OCI-LY7 (cell line): Measurements from ENCODE around the gene TRIM5. TPM values are rescaled to one million over a fixed set of nuclear protein-coding genes. Genes with fewer than 3 reads are reported as not detected.

Experiments
- total RNA-seq, 2 experiments: library from RNA; depleted of rRNA in 1 of 2; stranded (reverse); fragments of >200 nt in 1 of 2; shearing (Covaris generic) in 1 of 2; gene quantifications; 2 replicates each; pipeline ENCODE4 v1.2.3, GENCODE V29; 2014 to 2022

The TRIM5 gene
- total RNA-seq, 2 experiments from 2014 or later: 19.6 to 22.5 TPM

Other genes with a start within 250 kb of the TRIM5 start
- gene OR51I1, start 243.6 kb downstream of the TRIM5 start, total RNA-seq (2014; rRNA removed; shearing (Covaris generic)): not detected in 2 replicates
- not detected in 2 replicates for gene OR51I1, start 243.6 kb downstream of the TRIM5 start, total RNA-seq (2022)
- not detected in 2 replicates for gene OR51I2, start 235.8 kb downstream of the TRIM5 start, total RNA-seq (2014; rRNA removed; shearing (Covaris generic))
- gene OR51I2, start 235.8 kb downstream of the TRIM5 start, total RNA-seq (2022): not detected in 2 replicates
- gene OR52D1, start 196.4 kb downstream of the TRIM5 start, total RNA-seq (2014; rRNA removed; shearing (Covaris generic)): not detected in 2 replicates
- not detected in 2 replicates for gene OR52D1, start 196.4 kb downstream of the TRIM5 start, total RNA-seq (2022)
- gene UBQLN3, start 175.1 kb downstream of the TRIM5 start, total RNA-seq (2014; rRNA removed; shearing (Covaris generic)): not detected in 2 replicates
- not detected in 2 replicates for gene UBQLN3, start 175.1 kb downstream of the TRIM5 start, total RNA-seq (2022)
- 0.05 TPM in 1 of 2 replicates, not detected in the other for gene UBQLNL, start 168.4 kb downstream of the TRIM5 start, total RNA-seq (2014; rRNA removed; shearing (Covaris generic))
- gene UBQLNL, start 168.4 kb downstream of the TRIM5 start, total RNA-seq (2022): 0.13 and 0.15 TPM in 2 replicates
- 0.60 TPM in 1 of 2 replicates, not detected in the other for gene OR52H1, start 136.5 kb downstream of the TRIM5 start, total RNA-seq (2014; rRNA removed; shearing (Covaris generic))
- gene OR52H1, start 136.5 kb downstream of the TRIM5 start, total RNA-seq (2022): not detected in 2 replicates
- not detected in 2 replicates for gene OR52B6, start 104.2 kb downstream of the TRIM5 start, total RNA-seq (2014; rRNA removed; shearing (Covaris generic))
- not detected in 2 replicates for gene OR52B6, start 104.2 kb downstream of the TRIM5 start, total RNA-seq (2022)
- gene TRIM6, start 88.4 kb downstream of the TRIM5 start, total RNA-seq (2014; rRNA removed; shearing (Covaris generic)): not detected in 2 replicates
- not detected in 2 replicates for gene TRIM6, start 88.4 kb downstream of the TRIM5 start, total RNA-seq (2022)
- 8.4 and 12.0 TPM in 2 replicates for gene TRIM34, start 60.1 kb downstream of the TRIM5 start, total RNA-seq (2014; rRNA removed; shearing (Covaris generic))
- gene TRIM34, start 60.1 kb downstream of the TRIM5 start, total RNA-seq (2022): 12.4 and 13.1 TPM in 2 replicates
- gene TRIM22, start 4.7 kb upstream of the TRIM5 start, total RNA-seq (2014; rRNA removed; shearing (Covaris generic)): 28.5 and 42.7 TPM in 2 replicates
- gene TRIM22, start 4.7 kb upstream of the TRIM5 start, total RNA-seq (2022): 41.6 and 49.7 TPM in 2 replicates
- 0.06 TPM in 1 of 2 replicates, not detected in the other for gene OR56B1, start 51.4 kb upstream of the TRIM5 start, total RNA-seq (2014; rRNA removed; shearing (Covaris generic))
- gene OR56B1, start 51.4 kb upstream of the TRIM5 start, total RNA-seq (2022): not detected in 2 replicates
- not detected in 2 replicates for gene OR52N4, start 69.2 kb upstream of the TRIM5 start, total RNA-seq (2014; rRNA removed; shearing (Covaris generic))
- 0.37 TPM in 1 of 2 replicates, not detected in the other for gene OR52N4, start 69.2 kb upstream of the TRIM5 start, total RNA-seq (2022)
- not detected in 2 replicates for gene OR52N5, start 98.3 kb upstream of the TRIM5 start, total RNA-seq (2014; rRNA removed; shearing (Covaris generic))
- gene OR52N5, start 98.3 kb upstream of the TRIM5 start, total RNA-seq (2022): not detected in 2 replicates
- not detected in 2 replicates for gene OR52N1, start 106.2 kb upstream of the TRIM5 start, total RNA-seq (2014; rRNA removed; shearing (Covaris generic))
- not detected in 2 replicates for gene OR52N1, start 106.2 kb upstream of the TRIM5 start, total RNA-seq (2022)
- gene OR52N2, start 123.8 kb upstream of the TRIM5 start, total RNA-seq (2014; rRNA removed; shearing (Covaris generic)): not detected in 2 replicates
- gene OR52N2, start 123.8 kb upstream of the TRIM5 start, total RNA-seq (2022): not detected in 2 replicates
- not detected in 2 replicates for gene OR52E6, start 156.8 kb upstream of the TRIM5 start, total RNA-seq (2014; rRNA removed; shearing (Covaris generic))
- gene OR52E6, start 156.8 kb upstream of the TRIM5 start, total RNA-seq (2022): not detected in 2 replicates
- not detected in 2 replicates for gene OR52E8, start 172.6 kb upstream of the TRIM5 start, total RNA-seq (2014; rRNA removed; shearing (Covaris generic))
- gene OR52E8, start 172.6 kb upstream of the TRIM5 start, total RNA-seq (2022): not detected in 2 replicates
- gene OR52E4, start 195.6 kb upstream of the TRIM5 start, total RNA-seq (2014; rRNA removed; shearing (Covaris generic)): not detected in 2 replicates
- gene OR52E4, start 195.6 kb upstream of the TRIM5 start, total RNA-seq (2022): not detected in 2 replicates
- gene OR52E5, start 208.1 kb upstream of the TRIM5 start, total RNA-seq (2014; rRNA removed; shearing (Covaris generic)): not detected in 2 replicates
- not detected in 2 replicates for gene OR52E5, start 208.1 kb upstream of the TRIM5 start, total RNA-seq (2022)